Measurements from ENCODE around the gene HERC4.

DNA sequence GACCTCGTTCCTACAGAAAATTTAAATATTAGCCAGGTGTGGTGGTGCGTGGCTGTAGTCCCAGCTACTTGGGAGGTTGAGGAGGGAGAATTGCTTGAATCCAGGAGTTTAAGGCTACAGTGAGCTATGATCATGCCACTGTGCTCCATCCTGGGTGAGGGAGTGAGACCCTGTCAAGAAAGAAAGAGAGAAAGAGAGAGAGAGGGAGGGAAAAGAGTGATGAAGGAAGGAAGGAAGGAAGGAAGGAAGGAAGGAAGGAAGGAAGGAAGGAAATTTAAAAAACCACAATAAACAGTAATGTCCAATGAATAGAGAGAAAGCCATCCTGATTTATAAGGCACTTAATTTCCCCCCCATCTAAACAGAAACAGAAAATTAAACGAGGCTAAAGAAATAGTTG is 43.6 kb upstream of the HERC4 start:
- TF ChIP-seq, protein P1, sequence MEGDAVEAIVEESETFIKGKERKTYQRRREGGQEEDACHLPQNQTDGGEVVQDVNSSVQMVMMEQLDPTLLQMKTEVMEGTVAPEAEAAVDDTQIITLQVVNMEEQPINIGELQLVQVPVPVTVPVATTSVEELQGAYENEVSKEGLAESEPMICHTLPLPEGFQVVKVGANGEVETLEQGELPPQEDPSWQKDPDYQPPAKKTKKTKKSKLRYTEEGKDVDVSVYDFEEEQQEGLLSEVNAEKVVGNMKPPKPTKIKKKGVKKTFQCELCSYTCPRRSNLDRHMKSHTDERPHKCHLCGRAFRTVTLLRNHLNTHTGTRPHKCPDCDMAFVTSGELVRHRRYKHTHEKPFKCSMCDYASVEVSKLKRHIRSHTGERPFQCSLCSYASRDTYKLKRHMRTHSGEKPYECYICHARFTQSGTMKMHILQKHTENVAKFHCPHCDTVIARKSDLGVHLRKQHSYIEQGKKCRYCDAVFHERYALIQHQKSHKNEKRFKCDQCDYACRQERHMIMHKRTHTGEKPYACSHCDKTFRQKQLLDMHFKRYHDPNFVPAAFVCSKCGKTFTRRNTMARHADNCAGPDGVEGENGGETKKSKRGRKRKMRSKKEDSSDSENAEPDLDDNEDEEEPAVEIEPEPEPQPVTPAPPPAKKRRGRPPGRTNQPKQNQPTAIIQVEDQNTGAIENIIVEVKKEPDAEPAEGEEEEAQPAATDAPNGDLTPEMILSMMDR (IDR thresholded peaks at IDR 0.05) = no peak
- no peak for TF ChIP-seq POLR2A (IDR thresholded peaks at IDR 0.05)

All from Peyer's patch (tissue), 4 donors.